C4-2B (cell line): ENCODE measurements around the gene CRACR2A.

ENCODE experiments used
- CTCF ChIP-seq: fragments of 450-650 bp; conservative IDR thresholded peaks from 2 replicates; pipeline ENCODE4 v1.5.1; 2017; ENCODE audit warnings: mild to moderate bottlenecking
- ZFX ChIP-seq: fragments of 450-650 bp; IDR thresholded peaks from 2 replicates; pipeline ENCODE4 v1.6.1; 2017

GRCh38 chr12:3692616-3693365 lies 60.1 kb downstream of the CRACR2A start:
- TF ChIP-seq CTCF (no peak), ZFX (no peak)
